GM10248 (cell line): Measurements from ENCODE around the gene ZNF70.

Experiments used
- CTCF ChIA-PET: fragments of 300-600 bp; sonication (Branson Sonifier 250); formaldehyde crosslinking; extraction: SDS; loops from one replicate; lab custom pipeline; 2021; ENCODE audit warnings: antibody characterized with exemption; lab: Yijun Ruan, JAX
- POLR2A ChIA-PET: fragments of 350-650 bp; sonication (Branson Sonifier 250); formaldehyde crosslinking; extraction: SDS; loops from one replicate; lab custom pipeline; 2020; ENCODE audit warnings: antibody characterized with exemption; lab: Yijun Ruan, JAX
- DNase-seq: peaks from one replicate; pipeline ENCODE4 v3.0.0; 2012; ENCODE audit errors: extremely low spot score
- TF ChIP-seq, protein P1 (sequence below): IDR thresholded peaks from 2 replicates; pipeline ENCODE4 v1.5.1; 2012; ENCODE audit warnings: mild to moderate bottlenecking, low read depth; ENCODE audit errors: extremely low read depth, missing control alignments, control extremely low read depth

Gene ZNF70

GRCh38 chr22:23754980-23755636 lies 4.2 kb upstream of the ZNF70 start:
- TF ChIP-seq, protein P1, sequence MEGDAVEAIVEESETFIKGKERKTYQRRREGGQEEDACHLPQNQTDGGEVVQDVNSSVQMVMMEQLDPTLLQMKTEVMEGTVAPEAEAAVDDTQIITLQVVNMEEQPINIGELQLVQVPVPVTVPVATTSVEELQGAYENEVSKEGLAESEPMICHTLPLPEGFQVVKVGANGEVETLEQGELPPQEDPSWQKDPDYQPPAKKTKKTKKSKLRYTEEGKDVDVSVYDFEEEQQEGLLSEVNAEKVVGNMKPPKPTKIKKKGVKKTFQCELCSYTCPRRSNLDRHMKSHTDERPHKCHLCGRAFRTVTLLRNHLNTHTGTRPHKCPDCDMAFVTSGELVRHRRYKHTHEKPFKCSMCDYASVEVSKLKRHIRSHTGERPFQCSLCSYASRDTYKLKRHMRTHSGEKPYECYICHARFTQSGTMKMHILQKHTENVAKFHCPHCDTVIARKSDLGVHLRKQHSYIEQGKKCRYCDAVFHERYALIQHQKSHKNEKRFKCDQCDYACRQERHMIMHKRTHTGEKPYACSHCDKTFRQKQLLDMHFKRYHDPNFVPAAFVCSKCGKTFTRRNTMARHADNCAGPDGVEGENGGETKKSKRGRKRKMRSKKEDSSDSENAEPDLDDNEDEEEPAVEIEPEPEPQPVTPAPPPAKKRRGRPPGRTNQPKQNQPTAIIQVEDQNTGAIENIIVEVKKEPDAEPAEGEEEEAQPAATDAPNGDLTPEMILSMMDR, result no peak
- ChIA-PET CTCF (interaction anchor here (0.8 to 1.8 kb wide), 5 partner anchors 11 to 94 kb away, joined by 3 to 4 read pairs (median 3); no protein-coding TSS in a partner anchor), POLR2A (no interaction called here)
- no peak for DNase-seq

DNA sequence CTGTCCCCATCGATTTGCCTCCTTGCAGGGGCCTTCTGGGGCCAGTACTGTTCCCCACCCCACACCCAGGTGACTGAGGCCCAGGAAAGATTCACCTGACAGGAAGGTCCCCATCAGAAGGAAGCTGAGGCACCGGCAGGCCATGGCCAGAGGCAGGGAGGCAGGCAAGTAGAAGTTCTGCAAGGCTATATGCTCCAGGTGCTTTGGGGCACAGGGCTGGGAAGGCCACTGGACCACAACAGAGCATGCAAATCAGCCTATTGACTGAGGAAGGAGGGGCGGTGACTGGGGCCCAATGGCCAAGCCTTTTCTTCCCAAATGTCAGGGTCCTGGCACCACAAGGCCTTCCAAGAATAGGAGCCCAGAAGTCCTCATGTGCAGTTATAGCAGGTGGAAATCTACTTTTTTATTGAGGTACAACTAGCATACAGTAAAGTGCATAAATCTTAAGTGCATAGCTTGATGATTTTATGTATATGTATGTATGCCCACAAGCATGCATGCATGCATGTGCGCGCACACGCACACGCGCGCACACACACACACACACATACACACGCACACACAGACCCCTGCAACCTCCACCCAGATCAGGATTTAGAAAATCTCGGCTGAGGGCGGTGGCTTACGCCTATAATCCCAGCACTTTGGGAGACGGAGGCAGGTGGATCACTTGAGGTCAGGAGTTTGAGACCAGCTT lies 3.5 kb upstream of the ZNF70 start, which contains the start of gene VPREB3:
TSS of gene VPREB3 (minus strand) at position 206 of the 700 bp plus-strand sequence. CDS start at position 144, 62 bp downstream.
- no peak for DNase-seq
- TF ChIP-seq, protein P1, result no peak
- ChIA-PET CTCF (interaction anchor here (0.8 to 1.8 kb wide), 6 partner anchors 10 to 95 kb away, joined by 3 to 4 read pairs (median 3); partner anchors contain the start of gene CHCHD10), POLR2A (no interaction called here)

GRCh38 chr22:23753385-23753784 lies 2.5 kb upstream of the ZNF70 start:
- ChIA-PET CTCF (interaction anchor here (0.9 to 1.3 kb wide), 3 partner anchors 10 to 14 kb away, joined by 3 read pairs; partner anchors contain the start of gene CHCHD10), POLR2A (no interaction called here)
- DNase-seq, result no peak
- TF ChIP-seq, protein P1, result no peak

DNA sequence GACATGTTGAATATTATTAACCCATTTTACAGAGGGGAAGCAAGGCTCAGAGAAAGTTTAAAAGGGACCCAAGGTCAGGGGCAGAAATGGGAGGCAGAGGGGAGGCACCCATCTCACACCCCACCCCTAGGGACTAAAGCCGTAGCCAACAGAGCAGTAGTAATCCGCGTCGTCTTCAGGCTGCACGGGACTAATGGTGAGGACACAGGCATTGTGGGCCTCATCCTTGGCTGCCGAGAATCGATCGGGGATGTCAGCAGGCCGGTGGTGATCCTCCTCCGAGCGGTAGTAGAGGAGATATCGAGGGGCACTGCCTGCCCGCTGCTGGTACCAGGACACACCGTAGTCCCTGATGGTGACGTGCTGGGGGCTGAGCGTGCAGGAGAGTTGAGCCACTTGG lies 1.8 kb upstream of the ZNF70 start:
- TF ChIP-seq, protein P1, result no peak
- ChIA-PET CTCF (interaction anchor here (1.3 to 1.4 kb wide), 2 partner anchors 8 to 14 kb away, joined by 3 read pairs; no protein-coding TSS in a partner anchor), POLR2A (no interaction called here)
- peak; percentile 54 for DNase-seq

DNA sequence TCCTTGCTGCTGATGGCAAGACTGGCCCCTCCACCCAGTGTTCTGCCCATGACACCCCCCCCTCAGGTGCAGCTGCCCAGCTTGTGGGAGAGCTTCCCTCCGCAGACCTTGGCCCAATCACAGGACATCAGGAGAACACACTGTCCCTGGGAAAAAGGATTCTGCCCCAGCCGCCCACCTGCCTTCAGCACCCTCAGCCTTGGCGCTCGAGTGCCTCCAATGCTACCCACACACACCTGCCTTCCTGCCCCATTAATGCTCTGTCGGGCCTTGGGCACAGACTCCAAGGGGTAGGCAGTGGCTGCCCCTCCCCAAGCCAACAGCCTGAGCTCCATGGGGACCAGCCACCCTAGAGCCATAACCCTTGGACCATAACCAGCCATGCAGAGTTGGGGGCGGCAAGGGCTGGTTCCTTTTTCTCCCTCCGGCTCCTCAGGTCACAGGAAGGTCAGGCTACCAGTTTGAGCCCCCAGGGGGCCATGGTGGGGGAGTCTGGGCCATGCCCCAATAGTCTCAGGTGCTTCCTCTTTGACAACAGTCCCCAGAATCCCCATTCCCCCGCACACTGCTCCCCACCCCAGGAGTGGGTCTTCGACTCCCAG lies 1.3 kb upstream of the ZNF70 start:
- POLR2A ChIA-PET, result interaction anchor here (0.6 to 0.7 kb wide), 2 partner anchors 20 to 105 kb away, joined by 3 read pairs; partner anchors contain the start of genes MMP11 and SLC2A11
- TF ChIP-seq, protein P1, result no peak
- DNase-seq, result peak; percentile 75
- CTCF ChIA-PET, result interaction anchor here (1.3 to 1.7 kb wide), 3 partner anchors 8 to 15 kb away, joined by 3 to 5 read pairs (median 3); partner anchors contain the start of gene C22orf15

- DNase-seq, result no peak
- ChIA-PET CTCF (interaction anchor here (0.9 to 1.7 kb wide), 3 partner anchors 9 to 99 kb away, joined by 3 to 5 read pairs (median 3); partner anchors contain the start of gene C22orf15), POLR2A (interaction anchor here (0.7 kb wide), 1 partner anchor 106 kb away, joined by 3 read pairs; the partner anchor contains the start of gene SLC2A11)
- TF ChIP-seq, protein P1, result no peak
Measured at GRCh38 chr22:23751441-23751996, 607 bp upstream of the ZNF70 start.
